GM10266 (cell line): Measurements from ENCODE around the gene VSTM2L.
A peak's percentile ranks its signal among the peaks of the same experiment; 100 is the strongest.
"Not testable (repeated sequence)": the region's sequence is repeated elsewhere in the genome, so short reads cannot be mapped to it uniquely, and the experiment has no call there.

ENCODE experiments used
- DNase-seq: peaks from one replicate; pipeline ENCODE4 v3.0.0; 2012; ENCODE audit errors: extremely low spot score
- TF ChIP-seq, protein P1 (sequence below): IDR thresholded peaks from 2 replicates; pipeline ENCODE4 v1.5.1; 2012; ENCODE audit warnings: mild to moderate bottlenecking, low read depth; ENCODE audit not compliant: control insufficient read depth, insufficient read depth; ENCODE audit errors: missing control alignments

The VSTM2L gene, protein sequence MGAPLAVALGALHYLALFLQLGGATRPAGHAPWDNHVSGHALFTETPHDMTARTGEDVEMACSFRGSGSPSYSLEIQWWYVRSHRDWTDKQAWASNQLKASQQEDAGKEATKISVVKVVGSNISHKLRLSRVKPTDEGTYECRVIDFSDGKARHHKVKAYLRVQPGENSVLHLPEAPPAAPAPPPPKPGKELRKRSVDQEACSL

DNA sequence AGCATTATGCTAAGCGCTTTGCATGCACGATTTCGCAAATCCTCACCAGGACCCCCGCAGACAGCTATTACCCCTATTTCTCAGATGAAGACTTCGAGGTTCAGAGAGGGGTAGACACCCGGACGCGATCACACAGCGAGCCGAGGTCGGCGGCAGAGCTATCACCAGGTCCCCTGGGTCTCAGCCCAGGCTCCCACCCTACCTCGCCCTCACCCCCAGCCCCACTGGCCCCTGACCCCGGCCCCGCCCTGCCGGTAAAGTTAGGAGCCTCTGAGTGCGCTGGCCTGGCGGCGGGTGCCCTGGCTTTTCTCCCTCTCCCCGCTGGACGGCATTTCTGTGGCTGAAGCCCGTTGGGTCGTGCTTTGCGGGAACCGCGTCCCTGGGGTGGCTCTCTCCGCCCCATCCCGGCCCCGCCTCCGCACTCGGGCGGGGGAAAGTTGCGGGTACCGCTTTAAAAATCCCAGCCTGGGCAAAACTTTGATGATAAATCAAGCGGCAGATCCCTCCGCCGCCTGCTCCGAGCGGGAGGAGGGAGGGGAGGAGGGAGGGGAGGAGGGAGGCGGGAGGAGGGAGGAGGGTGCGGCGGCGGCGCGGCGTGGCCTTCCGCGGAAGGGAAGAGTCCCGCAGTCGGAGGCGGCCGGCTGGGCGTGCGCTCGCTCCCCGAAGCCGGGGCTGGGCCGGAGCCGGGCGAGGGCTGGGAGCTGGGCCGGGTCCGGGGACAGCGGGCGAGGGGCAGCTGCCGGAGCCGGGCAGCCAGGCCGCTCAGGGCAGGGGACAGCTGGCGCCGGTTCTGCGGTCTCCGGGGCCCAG, at the start of gene VSTM2L:
Gene VSTM2L (plus strand): TSS at position 624 of the 810 bp plus-strand sequence. CDS start 224 bp downstream, outside the sequence.
- peak; percentile 66 for DNase-seq
- TF ChIP-seq, protein P1, sequence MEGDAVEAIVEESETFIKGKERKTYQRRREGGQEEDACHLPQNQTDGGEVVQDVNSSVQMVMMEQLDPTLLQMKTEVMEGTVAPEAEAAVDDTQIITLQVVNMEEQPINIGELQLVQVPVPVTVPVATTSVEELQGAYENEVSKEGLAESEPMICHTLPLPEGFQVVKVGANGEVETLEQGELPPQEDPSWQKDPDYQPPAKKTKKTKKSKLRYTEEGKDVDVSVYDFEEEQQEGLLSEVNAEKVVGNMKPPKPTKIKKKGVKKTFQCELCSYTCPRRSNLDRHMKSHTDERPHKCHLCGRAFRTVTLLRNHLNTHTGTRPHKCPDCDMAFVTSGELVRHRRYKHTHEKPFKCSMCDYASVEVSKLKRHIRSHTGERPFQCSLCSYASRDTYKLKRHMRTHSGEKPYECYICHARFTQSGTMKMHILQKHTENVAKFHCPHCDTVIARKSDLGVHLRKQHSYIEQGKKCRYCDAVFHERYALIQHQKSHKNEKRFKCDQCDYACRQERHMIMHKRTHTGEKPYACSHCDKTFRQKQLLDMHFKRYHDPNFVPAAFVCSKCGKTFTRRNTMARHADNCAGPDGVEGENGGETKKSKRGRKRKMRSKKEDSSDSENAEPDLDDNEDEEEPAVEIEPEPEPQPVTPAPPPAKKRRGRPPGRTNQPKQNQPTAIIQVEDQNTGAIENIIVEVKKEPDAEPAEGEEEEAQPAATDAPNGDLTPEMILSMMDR, result no peak

DNA sequence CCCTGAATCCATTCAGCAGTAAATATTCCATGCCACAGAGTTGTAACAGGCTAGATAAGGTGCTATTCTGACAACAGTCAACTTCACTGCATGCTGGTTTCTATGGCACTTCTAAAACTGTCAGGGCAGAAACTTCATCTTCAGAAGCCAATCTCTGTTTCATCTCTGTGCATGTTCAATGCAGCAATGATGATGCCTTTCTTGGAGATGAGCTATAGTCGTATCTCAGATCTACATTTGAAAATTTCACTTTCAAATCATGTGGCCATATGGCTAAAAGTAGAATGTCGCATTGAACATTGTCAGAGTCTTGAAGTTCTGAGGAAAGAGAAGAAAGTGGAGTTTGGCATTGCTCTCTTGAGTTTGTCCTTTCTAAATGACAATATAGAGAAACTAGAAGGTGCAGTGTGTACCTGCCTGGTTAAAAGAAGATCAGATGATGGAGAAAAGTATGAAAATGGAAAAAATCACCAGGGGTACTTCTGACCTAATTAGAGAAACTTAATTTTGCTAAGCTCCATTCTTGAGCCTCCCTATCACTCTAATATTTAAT, 49.0 kb upstream of the VSTM2L start:
- peak; percentile 46 for DNase-seq
- TF ChIP-seq, protein P1, result no peak

DNA sequence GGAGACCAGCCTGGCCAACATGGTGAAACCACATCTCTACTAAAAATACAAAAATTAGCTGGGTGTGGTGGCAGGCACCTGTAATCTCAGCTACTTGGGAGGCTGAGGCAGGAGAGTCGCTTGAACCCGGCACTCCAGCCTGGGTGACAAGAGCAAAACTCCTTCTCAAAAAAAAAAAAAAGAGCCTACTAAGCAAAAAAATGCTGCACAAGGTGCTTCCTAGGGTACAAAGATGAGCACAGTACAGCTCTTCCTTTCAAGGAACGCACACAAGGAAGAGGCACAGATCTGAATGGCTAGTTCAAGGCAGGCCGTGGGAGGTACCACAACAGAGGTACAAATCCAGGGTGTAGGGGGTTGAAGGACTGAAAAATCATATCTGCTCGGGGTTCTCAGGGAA, 46.9 kb upstream of the VSTM2L start:
- DNase-seq, result not testable (repeated sequence)

DNA sequence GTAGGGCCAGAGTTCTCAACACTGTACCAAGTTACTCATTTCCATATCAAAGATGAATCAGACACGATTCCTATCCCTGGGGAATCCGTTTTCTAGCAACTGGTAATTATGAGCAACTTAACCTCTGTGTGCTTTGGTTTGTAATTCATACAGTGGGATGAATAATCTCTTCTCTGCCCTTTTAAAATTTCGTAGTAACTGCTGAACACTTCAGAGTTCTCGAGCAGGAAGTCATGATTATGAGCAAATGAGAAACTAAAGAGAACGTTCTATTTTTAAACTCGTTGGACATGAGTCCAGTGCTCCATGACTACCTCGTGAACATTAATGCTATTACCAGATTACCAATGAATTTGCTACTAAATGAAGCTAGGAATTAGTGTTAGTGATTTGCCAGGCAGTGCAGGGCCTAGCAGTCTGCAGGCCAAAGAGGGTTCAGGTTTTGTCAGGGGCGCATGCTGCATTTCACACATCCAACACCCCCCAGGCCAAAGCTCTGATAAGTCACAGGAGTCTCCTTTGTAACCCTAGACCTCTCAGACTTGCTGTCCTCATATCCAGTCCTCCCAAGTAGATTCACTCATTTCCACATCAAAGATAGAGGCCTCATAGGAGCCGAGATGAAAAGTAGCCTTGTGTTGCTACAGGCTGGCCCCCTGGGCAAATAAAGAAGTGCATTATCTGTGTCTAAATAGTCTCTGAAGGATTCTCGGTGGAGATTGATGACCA, 45.8 kb upstream of the VSTM2L start:
- no peak for DNase-seq
- TF ChIP-seq, protein P1, result no peak

DNA sequence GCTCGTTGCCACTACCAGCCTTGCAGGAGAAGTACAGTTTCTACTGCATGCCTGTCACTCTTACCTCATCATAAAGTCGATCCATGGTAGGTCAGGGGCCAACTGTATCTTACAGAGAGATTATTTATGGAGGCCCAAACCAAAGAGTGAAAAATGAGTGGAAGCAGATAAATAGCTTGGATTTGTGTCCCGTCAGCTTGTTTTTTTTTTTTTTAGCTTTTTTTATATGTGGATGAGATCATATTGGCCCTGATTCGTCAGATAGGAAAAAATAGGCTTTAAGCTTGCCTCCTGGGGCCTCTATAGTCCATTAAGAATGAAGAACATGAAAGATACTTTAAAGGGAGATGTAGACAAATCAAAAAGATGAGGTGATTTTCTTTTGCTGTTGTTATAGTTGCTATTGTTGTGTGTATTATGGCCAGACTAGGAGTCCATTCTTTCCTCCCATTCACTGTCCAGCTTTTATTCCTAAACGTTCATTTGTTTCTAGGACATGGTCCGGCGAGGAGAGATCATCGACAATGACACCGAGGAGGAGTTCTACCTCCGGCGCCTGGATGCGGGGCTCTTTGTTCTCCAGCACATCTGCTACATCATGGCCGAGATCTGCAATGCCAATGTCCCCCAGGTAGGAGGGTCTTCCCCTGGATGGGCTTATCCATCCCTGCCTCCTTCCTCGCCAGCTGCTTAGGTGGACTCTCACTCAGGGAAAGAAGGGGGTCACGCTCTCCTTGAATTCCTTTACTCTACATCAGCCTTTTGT, 43.3 kb upstream of the VSTM2L start:
- no peak for DNase-seq
- TF ChIP-seq, protein P1, result no peak

DNA sequence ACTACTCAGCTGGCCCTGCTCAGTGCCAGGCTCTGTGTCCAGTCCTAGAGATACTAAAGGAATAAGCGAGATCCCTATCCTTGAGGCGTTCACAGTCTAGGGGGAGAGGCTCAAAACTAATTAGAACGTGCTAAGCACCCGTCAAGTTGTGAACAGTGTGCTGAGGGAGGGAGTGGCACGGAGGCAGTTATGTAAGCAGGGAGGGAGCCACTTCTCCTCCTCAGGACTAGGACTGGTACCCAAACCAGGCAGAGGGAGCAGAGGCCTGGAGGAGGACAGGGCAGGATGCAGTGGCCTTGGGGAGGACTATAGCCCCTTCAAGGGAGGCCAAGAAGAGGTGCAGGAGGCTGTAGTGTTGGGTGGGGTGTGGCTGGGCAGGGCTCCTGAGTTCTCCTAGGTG, 39.6 kb upstream of the VSTM2L start:
- TF ChIP-seq, protein P1, result no peak
- no peak for DNase-seq

DNA sequence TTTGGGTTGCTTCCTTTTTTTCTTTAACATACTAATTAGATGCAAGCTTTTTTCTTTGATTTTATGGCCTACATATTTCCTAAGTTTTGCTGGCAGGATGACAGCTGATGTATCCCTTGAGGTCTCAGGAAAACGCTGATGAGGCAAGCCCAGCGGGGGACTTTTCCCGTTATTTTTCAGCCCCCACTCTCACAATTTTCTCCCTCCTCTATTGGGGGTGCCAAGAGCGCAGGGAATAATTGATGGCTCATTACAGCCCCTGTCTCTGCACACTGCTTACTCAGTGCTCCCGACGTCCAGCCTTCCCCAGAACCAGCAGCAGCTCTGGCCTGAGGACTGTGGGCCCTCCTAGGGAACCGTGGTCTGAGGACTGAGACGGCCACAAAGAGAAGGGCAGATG, 38.6 kb upstream of the VSTM2L start:
- TF ChIP-seq, protein P1, result no peak
- no peak for DNase-seq
